HG03139 (cell line): ENCODE measurements around the gene NIPAL1.

Source experiments
- ATAC-seq: cut with Tn5 transposase; IDR thresholded peaks from one replicate; pipeline ENCODE4 v1.9.1; 2021; ENCODE audit not compliant: unreplicated experiment

The NIPAL1 gene

GRCh38 chr4:48058617-48059530 lies 42.3 kb downstream of the NIPAL1 start:
- no peak for ATAC-seq

GRCh38 chr4:48064349-48064748 lies 47.8 kb downstream of the NIPAL1 start:
- no peak for ATAC-seq

DNA sequence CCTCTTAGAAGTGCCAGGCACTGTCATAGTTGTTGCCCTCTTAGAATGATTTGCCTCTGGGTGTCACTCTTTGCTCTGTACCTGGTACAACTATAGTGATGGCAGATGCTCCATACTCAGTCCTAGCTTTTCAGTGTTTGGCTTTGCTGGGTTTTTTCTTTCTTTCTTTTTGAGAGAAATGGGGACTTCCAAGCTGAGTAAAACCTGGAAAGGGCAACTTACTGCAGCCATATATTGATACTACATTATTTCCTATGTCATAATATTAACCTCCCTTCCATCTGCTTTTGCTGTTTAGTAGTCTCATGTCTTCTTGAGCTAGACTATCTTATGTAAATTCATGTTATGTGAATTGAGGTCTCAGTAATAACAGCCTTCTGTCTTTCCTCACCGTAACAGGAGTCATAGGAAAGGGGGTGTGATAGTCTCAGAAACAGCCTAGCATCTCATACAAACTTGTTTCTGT lies 49.0 kb downstream of the NIPAL1 start:
- peak; percentile 52 for ATAC-seq

DNA sequence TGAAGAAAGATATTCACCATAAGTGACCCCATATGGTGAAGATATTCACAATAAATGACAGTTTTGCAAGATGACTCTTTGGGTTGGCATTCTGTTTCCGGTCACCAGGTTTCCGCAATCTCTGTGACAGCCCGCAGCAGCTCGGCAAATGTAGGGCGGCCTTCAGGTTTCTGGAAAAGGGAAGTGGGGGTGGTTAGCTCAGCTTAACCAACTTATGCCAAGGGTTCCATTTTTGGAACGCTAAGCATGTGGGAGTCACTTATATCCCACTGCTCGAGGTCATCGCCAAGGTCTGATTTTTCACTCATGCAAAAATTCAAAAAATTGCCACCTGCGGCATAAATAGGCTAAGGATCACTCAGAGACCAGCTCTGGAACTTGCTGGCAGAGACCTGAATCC lies 51.0 kb downstream of the NIPAL1 start:
- no peak for ATAC-seq

GRCh38 chr4:48068182-48068581 lies 51.6 kb downstream of the NIPAL1 start:
- ATAC-seq: no peak

- no peak for ATAC-seq
Measured at GRCh38 chr4:48069026-48069425, 52.5 kb downstream of the NIPAL1 start.

DNA sequence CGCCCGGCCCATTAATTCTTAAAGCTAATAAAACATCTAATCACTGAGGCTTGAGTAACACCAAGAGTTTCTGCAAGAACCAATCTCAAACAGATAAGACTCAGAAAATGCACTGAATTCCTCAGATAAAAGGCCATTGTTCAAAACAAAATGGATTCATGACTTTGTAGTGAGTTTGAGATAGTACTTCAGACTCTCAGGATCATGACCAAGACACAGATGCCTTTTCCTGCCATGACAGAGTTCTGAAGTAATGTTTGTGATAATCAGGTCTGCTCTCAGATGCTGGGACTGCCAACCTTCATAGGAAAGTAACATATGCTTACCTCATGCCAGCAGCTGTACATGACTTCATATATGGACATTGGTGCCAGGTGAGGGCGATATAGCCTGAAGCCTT lies 54.6 kb downstream of the NIPAL1 start:
- no peak for ATAC-seq

- no peak for ATAC-seq
Measured at GRCh38 chr4:48073567-48074103, 57.1 kb downstream of the NIPAL1 start.

GRCh38 chr4:48074657-48075056 lies 58.1 kb downstream of the NIPAL1 start:
- ATAC-seq: no peak

DNA sequence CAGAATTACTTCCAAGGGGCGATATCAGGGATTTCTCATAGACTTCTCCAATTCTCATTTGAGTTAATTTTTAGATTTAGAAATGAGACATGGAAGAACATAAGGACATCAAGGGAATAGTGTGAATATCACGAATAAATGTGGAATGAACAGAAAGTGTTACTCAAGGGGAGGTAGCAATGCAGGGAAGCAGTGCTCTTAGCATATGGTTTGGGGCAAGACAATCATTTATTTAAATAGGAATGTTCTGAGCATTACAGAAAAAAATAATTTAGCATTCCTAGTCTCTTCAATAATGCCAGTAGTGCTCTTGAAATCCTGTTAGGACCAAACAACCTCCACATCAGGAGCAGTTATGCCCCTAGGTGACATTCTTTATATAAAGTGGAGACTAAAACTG lies 61.9 kb downstream of the NIPAL1 start:
- no peak for ATAC-seq

DNA sequence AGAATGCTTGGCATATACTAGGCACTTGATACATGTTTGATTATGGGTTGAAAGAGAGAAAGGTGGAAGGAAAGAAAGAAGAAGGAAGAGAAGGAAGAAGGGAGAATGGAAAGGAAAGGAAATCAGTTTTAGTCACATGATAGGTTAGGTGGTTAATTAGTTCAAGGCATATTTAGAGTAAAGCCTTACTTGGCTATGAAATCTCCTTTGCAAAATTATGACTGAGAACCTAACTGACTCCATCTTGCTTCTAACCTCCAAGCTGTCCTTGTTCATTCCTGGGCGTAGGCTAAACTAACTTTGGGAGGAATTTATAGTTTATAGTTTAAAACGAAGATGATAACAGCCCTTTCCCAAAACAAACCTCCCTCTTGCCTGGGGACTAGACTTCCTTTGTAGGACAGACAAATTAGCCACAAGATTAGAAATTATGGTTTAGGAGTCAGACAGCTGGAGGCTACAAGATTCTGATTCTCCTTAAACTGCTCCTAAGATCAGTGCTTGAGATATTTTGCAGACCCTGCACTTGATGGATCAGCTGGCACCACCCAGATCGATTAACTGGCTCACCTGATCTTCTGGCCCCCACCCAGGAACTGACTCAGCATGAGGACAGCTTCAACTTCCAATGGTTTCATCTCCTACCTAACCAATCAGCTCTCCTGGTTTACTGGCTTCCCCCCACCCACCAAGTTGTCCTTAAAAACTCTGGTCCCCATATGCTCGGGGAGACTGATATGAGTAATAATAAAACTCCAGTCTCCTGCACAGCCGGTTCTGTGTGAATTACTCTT lies 62.5 kb downstream of the NIPAL1 start:
- no peak for ATAC-seq

GRCh38 chr4:48079972-48080391 lies 63.4 kb downstream of the NIPAL1 start:
- ATAC-seq: no peak

DNA sequence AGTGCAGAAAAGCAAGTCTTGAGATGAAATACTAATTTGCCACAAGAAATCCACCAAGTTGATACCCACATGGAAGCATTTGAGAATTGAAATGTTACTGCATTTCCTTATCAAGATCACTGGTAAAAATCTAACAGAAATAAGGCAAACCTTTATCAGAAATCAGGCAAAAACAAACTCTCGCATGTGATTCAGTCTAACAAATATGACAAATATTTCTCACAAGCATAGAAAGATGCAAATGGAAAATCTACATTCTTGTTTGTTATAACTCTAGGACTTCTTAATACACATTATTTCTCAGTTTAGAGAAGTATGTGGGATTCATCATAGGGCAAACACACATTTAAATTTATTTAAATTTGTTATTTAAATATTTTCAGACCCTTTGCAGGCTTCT lies 64.6 kb downstream of the NIPAL1 start:
- ATAC-seq: no peak

- ATAC-seq: no peak
Measured at GRCh38 chr4:48082956-48083355, 66.4 kb downstream of the NIPAL1 start.

DNA sequence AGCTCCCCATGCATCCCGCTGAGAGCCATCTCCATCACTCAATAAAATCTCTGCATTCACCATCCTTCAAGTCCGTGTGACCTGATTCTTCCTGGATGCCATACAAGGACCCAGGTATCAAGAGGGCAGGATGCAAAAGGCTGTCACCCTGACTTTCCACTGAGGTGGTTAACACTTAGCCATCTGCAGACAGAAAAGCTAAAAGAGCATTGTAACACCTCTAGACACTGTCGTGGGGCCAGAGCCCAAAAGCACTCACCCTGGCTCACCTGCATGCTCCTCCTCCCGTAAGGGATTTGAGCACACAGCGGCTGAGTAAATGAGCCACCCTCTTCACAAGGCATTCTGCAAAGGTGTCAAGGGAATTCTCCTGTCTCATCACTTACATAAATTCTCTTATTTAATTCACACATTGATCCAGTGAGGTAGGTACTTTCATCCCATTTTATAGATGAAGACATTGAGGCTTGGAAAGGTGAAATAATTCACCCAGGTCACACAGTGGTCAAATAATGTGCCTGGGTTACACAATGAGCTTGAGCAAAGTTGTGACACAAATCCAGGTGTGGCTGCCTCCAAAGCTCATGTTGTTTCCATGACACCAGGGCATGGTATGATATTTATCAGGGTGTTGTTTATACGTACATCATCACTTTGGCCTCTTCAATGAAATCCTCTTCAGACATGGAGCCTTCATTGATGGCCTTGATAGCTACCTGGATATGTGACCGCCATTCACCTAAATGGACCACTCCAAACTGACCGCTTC lies 69.4 kb downstream of the NIPAL1 start:
- ATAC-seq: no peak
